Sciatic nerve (tissue), 2 donors: Measurements from ENCODE around the gene PRCC. TPM values are rescaled to one million over a fixed set of nuclear protein-coding genes. Genes with fewer than 3 reads are reported as not detected.
A peak's percentile ranks its signal among the peaks of the same experiment; 100 is the strongest.
"Not testable (repeated sequence)": the region's sequence is repeated elsewhere in the genome, so short reads cannot be mapped to it uniquely, and the experiment has no call there.

Source experiments
- ATAC-seq: fragments of 200-7000 bp; cut with Tn5 transposase; one replicate; pipeline ENCODE4 v1.9.1; 2020; ENCODE audit warnings: mild to moderate bottlenecking, moderate library complexity
- DNase-seq: peaks from one replicate; pipeline ENCODE4 v3.0.0-alpha.2; 2020; ENCODE audit warnings: low spot score
- intact Hi-C: fragments of 100-400 bp; cut with DNase I; formaldehyde crosslinking; loops from one replicate; pipeline ENCODE4 v1.14.2; 2022
- total RNA-seq: library from RNA; stranded (reverse); fragmentation: NEBNext Ultra II Directional; extraction: Animal tissue kit (Norgen Biotek cat#: 25700); gene quantifications from one replicate; pipeline ENCODE4 v1.2.1, GENCODE V29; 2021
- donor health status: DM: no; HTN: no; CAD: no.
- donor health status: DM: no; HTN: no; CAD: no.

PRCC gene
- total RNA-seq, 1 donor from 2014 or later = 52.8 TPM

DNA sequence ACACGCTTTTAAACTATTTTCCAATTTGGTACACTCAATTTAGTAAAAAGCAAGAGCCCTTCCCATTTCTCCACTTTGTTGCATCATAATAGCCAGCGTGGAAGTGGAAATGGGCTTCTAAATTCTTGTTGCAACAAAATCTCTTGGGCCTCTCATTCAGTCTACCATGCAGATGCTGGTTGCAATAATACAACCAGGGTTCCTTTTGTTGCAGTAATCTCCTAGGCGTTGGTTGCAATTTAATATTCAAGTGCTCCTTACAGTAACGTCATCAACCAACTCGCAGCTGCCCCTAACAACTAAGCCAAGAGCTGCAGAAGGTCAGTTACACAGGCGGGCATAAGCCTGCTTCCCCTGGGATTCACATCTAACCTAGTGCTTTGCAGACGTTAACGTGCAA is 13.1 kb upstream of the PRCC start:
- ATAC-seq = no peak
- intact Hi-C loops = no loop called here
- DNase-seq = no peak

DNA sequence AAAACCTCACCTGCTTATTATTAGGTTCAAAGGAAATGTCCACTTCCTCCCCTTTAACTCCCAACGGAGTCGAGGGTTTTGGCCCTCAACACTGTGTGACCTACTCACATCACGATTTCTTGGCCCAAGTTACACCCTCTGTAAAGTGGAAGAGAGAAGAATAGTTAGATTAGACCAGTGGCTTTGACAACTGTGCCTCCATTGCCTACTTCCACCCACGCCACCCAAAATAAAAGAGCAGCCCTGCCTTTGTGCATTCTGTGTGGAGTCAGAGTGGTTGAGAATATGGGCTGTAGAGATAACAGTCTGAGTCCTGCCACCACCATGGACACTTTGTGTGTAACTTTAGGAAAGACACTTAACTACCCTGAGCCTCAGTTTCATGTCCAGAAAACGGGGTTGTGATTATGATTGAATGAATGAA is 11.8 kb upstream of the PRCC start:
- intact Hi-C loops = no loop called here
- DNase-seq (no peak), ATAC-seq (no peak)

DNA sequence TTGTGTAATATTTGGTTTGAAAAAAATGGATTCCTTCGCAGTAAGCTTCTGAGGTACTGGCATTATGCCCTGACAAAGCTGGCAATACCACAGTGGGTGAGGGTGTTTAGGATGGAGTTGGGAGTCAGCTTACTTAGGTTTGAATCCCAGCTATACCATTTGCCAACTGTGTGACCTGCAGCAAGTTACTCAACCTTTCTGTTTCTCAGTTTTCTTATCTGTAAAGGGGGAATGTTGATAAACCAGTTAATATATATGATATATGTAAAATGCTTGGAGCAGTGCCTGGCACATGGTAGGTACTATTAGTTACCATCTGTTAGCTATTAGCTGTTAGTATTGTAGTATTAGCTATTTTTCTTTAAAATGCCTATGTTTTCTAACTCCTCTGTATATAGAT is 11.0 kb upstream of the PRCC start:
- no peak for ATAC-seq
- intact Hi-C loops = no loop called here
- DNase-seq = no peak

DNA sequence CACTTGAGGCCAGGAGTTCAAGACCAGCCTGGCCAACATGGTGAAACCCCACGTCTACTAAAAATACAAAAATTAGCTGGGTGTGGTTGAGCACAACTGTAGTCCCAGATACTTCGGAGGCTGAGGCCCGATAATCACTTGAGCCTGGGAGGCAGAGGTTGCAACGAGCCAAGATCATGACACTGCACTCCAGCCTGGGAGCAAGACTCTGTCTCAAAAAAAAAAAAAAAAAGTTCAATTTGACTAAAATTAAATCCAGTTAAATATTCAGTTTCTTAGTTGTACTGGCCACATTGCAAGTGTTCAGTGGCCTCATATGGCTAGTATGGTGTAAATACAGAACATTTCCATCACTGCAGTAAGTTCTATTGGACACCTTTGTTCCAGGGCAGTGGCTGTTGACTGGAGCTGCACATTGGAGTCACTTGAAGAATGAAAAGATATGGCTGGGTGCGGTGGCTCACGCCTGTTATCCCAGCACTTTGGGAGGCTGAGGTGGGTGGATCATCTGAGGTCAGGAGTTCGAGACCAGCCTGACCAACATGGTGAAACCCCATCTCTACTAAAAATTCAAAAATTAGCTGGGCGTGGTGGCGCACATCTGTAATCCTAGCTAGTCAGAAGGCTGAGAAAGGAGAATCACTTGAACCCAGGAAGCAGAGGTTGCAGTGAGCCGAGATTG is 9.6 kb upstream of the PRCC start:
- ATAC-seq, intact Hi-C loops: not testable (repeated sequence)
- DNase-seq = peak; percentile 34

DNA sequence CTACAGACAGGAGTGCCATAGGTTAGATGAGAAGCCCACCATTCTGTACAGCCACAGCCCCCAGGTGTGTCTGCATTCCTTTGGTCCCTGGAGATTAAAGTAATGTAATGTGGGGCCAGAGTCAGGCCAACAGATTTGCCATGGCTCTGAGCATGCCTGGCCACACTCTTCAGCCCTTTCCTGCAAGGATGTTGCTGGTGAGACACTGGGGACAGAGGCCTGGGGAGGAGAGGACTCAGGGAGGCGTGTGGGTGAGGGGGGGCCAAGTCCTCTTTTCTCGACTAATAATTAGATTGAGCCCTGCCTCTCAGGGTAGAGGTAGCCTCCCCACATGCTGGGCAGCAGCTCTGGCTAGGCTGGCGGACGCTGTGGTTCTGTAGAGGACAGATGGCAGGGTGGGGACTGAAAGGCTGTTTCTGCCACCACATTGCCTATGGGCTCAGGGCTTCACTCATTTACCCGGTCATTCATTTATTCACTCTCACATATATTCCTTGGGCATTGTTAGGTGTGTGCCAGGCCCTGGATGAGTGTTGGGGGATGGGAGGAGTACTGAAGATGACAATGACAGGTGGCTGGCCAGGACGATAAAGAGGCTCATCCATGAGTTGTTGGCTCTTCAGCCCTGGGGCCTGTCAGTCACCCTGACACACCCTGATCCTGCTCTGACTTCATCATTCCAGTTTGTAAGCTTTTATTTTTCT is 7.1 kb upstream of the PRCC start:
- intact Hi-C loops = no loop called here
- no peak for ATAC-seq
- DNase-seq = peak; percentile 47

DNA sequence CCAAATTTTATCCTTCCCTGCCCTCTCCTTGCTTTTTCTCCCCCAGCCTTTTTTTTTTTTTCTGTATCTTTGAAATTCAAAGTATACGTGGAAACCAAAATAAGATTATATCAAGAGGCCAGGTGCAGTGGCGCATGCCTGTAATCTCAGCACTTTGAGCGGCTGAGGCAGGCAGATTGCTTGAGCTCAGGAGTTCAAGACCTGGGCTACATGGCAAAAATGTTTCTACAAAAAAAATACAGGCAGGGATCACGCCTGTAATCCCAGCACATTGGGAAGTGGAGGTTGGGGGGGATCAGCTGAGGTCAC is 6.6 kb upstream of the PRCC start:
- no peak for DNase-seq
- ATAC-seq = no peak
- intact Hi-C loops = no loop called here

DNA sequence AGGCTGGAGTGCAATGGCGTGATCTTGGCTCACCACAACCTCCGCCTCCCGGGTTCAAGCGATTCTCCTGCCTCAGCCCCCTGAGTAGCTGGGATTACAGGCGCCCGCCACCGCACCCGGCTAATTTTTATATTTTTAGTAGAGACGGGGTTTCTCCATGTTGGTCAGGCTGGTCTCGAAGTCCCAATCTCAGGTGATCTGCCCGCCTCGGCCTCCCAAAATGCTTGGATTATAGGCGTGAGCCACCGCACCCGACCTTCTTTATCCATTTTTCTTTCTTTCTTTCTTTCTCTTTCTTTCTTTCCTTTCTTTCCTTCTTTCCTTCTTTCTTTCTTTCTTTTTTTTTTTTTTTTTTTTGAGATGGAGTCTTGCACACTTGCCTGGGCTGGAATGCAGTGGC is 2.2 kb upstream of the PRCC start:
- ATAC-seq, intact Hi-C loops: not testable (repeated sequence)
- DNase-seq = peak; percentile 52

DNA sequence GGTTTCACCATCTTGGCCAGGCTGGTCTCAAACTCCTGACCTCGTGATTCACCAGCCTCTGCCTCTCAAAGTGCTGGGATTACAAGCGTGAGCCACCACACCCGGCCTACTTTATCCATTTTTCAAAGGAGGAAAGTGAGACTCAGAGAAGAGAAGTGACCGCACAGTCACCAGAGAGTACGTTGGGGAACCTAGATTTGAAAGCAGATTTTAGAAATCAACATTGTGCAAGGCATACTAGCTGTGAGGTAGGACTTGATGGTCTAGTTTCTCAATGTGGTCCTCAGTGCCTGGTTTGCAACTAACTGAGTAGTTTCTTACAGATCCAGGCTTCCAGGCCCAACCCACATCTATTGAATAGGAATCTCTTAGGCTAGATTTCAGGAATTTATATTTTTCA is 1.7 kb upstream of the PRCC start:
- DNase-seq (no peak), ATAC-seq (no peak)
- intact Hi-C loops = no loop called here

DNA sequence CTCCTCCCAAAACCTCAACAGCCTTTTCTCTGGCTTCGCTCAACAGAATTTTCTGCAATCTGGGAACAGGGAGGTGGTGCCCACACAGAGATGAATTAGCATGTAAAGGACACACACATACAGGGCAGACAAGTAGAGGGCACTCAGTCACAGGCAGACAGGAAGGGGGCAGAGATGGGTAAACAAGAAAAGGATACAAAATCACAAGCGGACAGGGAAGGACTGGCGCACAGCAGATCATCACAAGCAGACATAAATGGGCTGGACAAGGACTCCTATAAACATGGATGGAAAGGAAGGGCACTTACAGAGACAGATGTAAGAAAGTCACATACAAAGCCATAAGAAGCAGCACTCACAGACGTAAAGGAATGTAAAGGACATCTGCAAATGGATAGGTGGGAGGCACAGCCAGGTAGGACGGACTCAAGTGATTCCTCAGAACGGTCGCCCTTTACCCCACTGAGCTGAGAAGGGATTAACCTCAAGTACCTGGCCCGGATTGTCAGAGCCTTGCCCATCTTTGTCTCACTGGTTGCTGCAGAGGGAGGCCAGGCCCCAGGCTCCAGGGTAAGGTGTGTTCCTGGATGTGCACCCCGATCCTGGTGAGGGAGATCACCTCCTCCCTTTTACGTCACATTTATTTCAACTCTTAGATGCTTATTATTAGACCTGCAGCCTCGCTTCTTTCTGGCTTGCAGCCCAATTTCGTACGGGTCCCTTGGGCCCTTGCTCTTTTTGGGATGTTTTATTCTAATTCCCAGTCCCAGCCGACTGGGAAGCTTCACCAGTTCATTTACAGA is 836 bp upstream of the PRCC start:
- DNase-seq = peak; percentile 40
- intact Hi-C loops = no loop called here
- peak; percentile 25 for ATAC-seq

DNA sequence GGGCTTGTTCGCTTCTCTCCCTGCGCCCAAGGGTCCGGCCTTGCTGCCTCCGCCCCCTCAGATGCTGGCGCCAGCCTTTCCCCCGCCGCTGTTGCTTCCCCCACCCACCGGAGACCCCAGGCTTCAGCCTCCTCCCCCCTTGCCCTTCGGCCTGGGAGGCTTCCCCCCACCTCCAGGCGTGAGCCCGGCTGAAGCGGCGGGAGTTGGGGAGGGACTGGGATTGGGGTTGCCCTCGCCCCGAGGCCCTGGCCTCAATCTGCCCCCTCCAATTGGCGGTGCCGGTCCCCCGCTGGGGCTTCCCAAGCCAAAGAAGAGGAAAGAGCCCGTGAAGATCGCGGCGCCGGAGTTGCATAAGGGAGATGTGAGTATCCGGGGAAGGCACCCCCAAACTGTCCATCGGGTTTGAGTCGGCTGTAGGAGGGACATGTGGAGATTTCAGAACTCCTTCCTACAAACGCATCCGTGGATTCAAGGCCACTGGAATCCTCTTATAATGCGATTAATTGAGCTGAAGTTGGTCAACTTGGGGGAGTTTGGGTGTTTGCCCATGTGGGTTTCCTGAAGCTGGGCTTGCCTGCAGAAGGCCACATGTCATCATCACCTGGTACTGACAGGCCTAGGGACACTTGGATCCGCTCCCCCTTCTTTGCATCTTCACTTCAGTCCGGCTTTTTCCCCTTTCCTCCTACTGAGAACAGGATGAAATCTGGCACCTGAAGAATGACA is 707 bp downstream of the PRCC start:
- intact Hi-C loops = no loop called here
- ATAC-seq = peak; percentile 6
- peak; percentile 81 for DNase-seq

DNA sequence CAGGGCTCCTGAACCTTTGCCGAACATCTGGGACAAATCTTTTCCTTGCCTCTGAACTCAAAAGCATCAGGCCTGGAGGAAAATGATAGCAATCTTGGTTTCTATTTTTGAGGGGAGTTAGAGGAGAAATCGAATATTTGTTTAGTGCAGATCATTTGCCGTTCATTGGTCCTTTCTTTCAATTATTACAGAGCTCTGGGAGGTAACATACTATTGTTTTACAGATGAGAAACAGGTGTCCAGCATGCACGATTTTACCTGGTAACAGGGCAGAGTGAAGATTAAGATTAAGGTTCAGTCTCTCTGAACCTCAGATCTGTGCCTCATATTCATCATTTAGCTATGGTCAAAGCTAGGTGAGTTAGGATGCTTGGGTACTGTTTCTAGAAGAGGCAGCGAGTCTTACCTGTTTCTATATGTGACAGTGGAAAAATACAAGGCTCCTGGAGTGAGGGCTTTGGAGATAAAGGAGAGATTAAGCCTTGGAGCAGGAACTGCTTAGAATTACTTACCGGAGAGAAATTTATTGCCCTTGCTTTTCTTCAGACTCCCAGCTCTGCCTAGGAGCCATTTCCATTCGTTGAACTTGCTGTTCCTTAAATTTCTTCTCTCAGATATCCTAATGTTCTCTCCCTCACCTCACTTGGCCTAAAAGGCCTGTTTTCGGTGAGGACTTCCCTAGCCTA is 1.4 kb downstream of the PRCC start:
- ATAC-seq (no peak), DNase-seq (no peak)
- intact Hi-C loops = no loop called here

DNA sequence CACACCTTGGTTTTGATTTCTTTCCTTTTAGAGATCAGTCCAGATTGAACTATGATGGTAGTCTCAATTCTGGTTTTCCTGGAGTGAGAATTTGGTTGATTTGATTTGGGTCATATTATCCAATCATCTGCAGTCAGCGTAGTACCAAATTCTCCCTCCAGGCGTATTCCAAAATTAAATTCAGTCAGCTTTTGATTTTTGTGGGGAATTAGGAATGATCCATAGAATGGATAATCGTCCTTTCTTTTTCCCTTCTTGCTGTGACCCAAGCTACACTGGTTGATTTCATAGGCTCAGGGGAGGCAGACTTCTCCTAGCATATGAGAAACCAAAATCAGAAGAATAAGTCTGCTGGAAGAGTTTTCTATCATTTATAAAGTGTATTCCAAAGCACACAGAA is 4.9 kb downstream of the PRCC start:
- intact Hi-C loops = no loop called here
- ATAC-seq = no peak
- no peak for DNase-seq

DNA sequence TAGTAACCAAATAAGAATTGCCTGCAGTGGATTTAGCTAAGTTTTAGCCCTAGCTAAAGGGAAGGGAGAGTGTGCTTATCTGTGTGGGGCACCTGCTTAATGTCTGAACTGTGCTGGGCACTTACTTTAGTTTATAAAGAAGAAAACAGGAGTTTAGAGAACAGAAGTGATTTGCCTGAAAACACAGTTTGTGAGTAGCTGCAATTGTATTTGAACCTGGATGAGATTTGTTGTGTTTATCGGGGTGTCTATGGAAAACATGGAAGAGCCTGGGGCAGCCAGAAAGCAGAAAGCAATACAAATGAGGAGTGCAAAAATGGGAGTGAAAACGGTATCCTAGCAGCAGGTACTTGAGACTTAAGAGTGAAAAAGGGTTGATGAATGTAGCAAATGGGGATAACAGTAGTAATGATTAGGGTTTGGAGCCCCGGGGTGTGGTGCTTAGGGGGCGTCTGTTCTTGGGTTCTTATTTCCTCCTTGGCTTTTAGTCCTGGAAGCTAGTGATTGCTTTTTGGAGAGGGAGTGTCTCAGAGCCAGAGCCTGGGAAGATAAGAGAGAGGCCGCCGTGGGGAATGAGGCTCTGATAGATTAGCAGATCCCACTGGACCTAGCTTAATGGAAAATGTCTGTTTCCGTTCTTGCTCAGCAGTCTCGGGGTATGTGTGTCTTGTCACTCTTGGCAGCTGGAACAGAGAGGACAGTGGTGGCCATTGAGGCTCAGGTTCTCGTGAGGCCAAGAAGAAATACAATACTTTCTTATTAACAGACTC is 5.6 kb downstream of the PRCC start:
- ATAC-seq = no peak
- no peak for DNase-seq
- intact Hi-C loops = no loop called here

DNA sequence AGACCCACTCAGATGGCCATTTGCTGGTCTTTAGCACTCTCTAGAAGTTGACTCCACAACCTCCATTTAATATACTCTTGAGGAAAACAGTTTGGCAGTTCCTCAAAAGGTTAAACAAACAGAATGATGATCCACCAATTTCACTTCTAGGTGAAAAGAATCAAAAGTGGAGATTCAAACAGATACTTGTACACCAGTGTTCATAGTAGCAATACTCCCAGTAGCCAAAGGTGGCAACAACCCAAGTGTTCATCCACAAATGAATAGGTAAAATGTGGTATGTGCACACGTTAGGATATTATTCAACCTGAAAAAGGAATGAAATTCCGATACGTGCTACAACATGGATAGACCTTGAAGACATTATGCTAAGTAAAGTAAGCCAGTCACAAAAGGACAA is 6.3 kb downstream of the PRCC start:
- ATAC-seq (no peak), DNase-seq (no peak)
- intact Hi-C loops = no loop called here

DNA sequence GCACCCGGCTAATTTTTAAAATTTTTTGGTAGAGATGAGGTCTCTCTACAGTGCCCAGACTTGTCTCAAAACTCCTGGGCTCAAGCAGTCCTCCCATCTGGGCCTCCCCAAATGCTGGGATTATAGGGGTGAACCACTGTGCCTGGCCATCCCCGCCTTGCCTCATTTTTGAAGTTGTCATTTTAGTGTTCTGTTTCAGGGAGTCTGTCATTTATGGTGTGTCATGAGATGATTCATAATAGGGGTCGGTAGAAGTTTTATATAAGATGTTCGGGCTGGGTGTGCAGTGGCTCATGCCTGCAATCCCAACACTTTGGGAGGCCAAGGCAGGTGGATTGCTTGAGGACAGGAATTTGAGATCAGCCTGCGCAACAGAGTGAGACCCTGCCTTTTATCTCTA is 8.5 kb downstream of the PRCC start:
- DNase-seq = no peak
- intact Hi-C loops = no loop called here
- ATAC-seq = no peak

DNA sequence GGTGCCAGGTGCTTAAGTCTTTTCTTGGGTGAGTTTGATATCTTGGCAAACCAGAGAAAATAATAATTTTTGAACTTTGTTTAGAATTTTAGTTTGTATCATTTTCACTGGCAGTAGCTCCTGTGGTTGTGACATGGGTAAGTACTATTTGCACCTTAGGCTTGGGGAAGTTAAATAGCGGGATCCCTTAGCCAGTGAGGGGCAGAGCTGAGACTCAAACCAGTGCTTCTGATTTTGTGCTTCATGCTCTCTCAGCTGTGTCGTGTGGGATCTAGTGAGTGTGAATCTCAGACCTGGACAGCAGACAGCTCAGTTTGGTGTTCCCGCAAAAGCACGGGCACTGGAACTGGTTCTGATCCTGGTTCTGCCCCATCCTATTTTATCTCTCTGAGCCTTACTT is 9.6 kb downstream of the PRCC start:
- intact Hi-C loops = no loop called here
- ATAC-seq = no peak
- no peak for DNase-seq

DNA sequence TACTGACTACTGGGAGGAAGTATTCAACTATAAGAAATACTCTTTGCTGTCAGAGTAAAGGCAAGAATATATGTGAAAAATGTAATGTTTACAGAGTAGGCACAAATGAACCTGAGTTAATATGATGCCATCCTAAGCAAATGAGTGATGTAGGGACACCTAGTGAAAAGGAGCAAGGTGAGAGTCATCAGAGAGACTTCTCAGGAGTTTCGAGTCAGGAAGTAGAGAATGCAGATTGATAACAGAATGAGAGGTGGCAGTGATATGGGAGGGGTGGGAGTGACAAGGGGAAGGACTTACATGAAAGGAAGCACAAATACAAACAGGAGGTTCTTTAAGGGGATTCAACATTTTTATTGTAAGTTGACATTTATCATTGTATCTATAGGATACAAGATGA is 10.2 kb downstream of the PRCC start:
- DNase-seq (no peak), ATAC-seq (no peak)
- intact Hi-C loops = no loop called here

DNA sequence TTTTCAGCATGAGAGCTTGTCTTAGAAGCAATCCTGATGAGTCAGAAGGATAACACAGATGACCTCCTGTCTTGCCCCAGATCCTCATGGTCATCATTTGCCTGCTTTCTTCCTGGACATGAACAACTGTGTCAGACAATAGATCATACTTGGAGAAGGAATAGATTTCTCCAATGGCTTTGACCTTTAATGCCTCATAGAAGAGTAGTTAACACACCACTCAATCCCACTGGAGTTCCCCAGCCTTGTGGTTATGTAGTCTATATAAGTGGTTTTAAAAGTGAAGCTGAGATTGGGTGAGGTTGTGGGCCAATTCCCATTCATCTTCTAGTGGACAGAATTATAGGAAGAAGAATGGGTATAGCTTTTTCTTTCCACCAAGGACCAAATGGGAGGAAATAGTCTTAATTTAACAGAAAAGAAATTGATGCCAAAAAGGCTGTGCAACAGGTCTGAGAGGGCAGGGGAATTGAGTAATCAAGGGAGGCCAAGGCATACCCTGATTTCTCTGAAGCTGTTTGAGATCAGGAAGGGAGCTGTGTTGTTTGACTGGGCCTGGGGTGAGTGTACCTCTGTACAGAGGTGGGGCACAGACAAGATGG is 14.4 kb downstream of the PRCC start:
- intact Hi-C loops = no loop called here
- DNase-seq (no peak), ATAC-seq (peak; percentile 88)
